Esophagus muscularis mucosa (tissue), 4 donors: ENCODE data around the gene PACSIN2. TPM values are rescaled to one million over a fixed set of nuclear protein-coding genes. Genes with fewer than 3 reads are reported as not detected.

Experiments used
- DNase-seq: peaks from one replicate; pipeline ENCODE4 v3.0.0-alpha.2; 2017; ENCODE audit errors: extremely low spot score
- H3K27ac ChIP-seq, 4 donors: fragments of 200-600 bp; sonication (generic); replicated peaks in 1 of 4; 1 replicate in 3 of 4; 2 replicates in 1 of 4; pipeline ENCODE4 v1.5.1; 2016 to 2019; ENCODE audit warnings: mild to moderate bottlenecking in 1 of 4
- H3K27me3 ChIP-seq, 4 donors: fragments of 200-600 bp; sonication (generic); one replicate each; pipeline versions ENCODE4 v1.5.1 to v1.6.0; 2016 to 2019
- H3K36me3 ChIP-seq, 4 donors: fragments of 200-600 bp; sonication (generic); one replicate each; pipeline ENCODE4 v1.5.1; 2016 to 2019
- H3K4me1 ChIP-seq, 4 donors: fragments of 200-600 bp; sonication (generic); one replicate each; pipeline ENCODE4 v1.5.1; 2016 to 2019
- H3K4me3 ChIP-seq, 4 donors: fragments of 200-600 bp; sonication (generic); 1 replicate in 2 of 4; 2 replicates in 2 of 4; pipeline ENCODE4 v1.5.1; 2016 to 2019; ENCODE audit warnings: mild to moderate bottlenecking in 4 of 4, moderate library complexity in 1 of 4
- H3K9me3 ChIP-seq, 4 donors: fragments of 200-600 bp; sonication (generic); 1 replicate in 3 of 4; 2 replicates in 1 of 4; pipeline ENCODE4 v1.5.1; 2016 to 2019
- CTCF ChIP-seq, 3 experiments: fragments of 200-600 bp in 2 of 3; fragments of 450-650 bp in 1 of 3; sonication (generic) in 2 of 3; IDR thresholded peaks; one replicate each; pipeline ENCODE4 v1.5.1; 2017 to 2019; ENCODE audit warnings: antibody characterized with exemption in 3 of 3, mild to moderate bottlenecking in 2 of 3, moderate library complexity in 1 of 3
- EP300 ChIP-seq: sonication (generic); formaldehyde crosslinking; IDR thresholded peaks from one replicate; pipeline ENCODE4 v1.6.1; 2017; ENCODE audit warnings: antibody characterized with exemption
- POLR2A ChIP-seq: fragments of 450-650 bp; IDR thresholded peaks from one replicate; pipeline ENCODE4 v1.6.1; 2017; ENCODE audit warnings: antibody characterized with exemption, moderate library complexity, mild to moderate bottlenecking, low read depth
- POLR2AphosphoS5 ChIP-seq, 2 donors: sonication (generic); formaldehyde crosslinking; IDR thresholded peaks; one replicate each; pipeline ENCODE4 v1.6.1; 2017; ENCODE audit warnings: antibody characterized with exemption in 2 of 2
- WGBS: methylation state at CpG from one replicate; pipeline ENCODE4 v1.1.5; 2018; 5-methylcytosine and 5-hydroxymethylcytosine counted together
- intact Hi-C: fragments of 100-400 bp; cut with DNase I; formaldehyde crosslinking; loops from one replicate; pipeline ENCODE4 v1.15.1; 2023
- total RNA-seq, 4 donors: library from RNA; depleted of rRNA; stranded (reverse); fragments of >200 nt; gene quantifications; one replicate each; pipeline versions ENCODE4 v1.1.0 to v1.2.1, GENCODE V29; 2016

PACSIN2 gene
- total RNA-seq, 4 donors from 2014 or later: 91.1 to 147 (median 116) TPM

GRCh38 chr22:42889304-42889703 lies 125.6 kb downstream of the PACSIN2 start:
- no peak for DNase-seq
- no peaks in the 10 kb centered on the region for H3K9me3 ChIP-seq
- no peak overlapping the region for H3K27ac ChIP-seq
- no peak for TF ChIP-seq EP300
- no peak for TF ChIP-seq POLR2A
- TF ChIP-seq CTCF (IDR thresholded peaks at IDR 0.05): no peak
- TF ChIP-seq POLR2AphosphoS5 (IDR thresholded peaks at IDR 0.05): no peak
- peaks cover 49 to 91% (median 87%) of the 10 kb centered on the region in 4 donors for H3K36me3 ChIP-seq
- WGBS: 67% methylated on average over 4 of the region's 4 CpGs
- intact Hi-C loops: no loop called here
- no peak overlapping the region for H3K4me3 ChIP-seq
- peaks cover 24 to 39% (median 32%) of the 10 kb centered on the region in 4 donors for H3K4me1 ChIP-seq
- no peaks in the 10 kb centered on the region for H3K27me3 ChIP-seq

GRCh38 chr22:42887523-42888507 lies 127.1 kb downstream of the PACSIN2 start:
- no peaks in the 10 kb centered on the region for H3K9me3 ChIP-seq
- H3K4me3 ChIP-seq: no peak overlapping the region
- H3K4me1 ChIP-seq: peaks cover 9 to 29% (median 19%) of the 10 kb centered on the region in 4 donors
- intact Hi-C loops: no loop called here
- no peaks in the 10 kb centered on the region for H3K27me3 ChIP-seq
- no peak overlapping the region for H3K27ac ChIP-seq
- TF ChIP-seq POLR2AphosphoS5 (IDR thresholded peaks at IDR 0.05) (no peak), POLR2A (no peak), EP300 (no peak), CTCF (IDR thresholded peaks at IDR 0.05) (no peak)
- peaks cover 64 to 100% (median 95%) of the 10 kb centered on the region in 4 donors for H3K36me3 ChIP-seq
- 84% methylated on average over 14 of the region's 14 CpGs for WGBS
- DNase-seq: no peak

- TF ChIP-seq POLR2A (no peak), CTCF (IDR thresholded peaks at IDR 0.05) (no peak)
These were observed 127.8 kb downstream of the PACSIN2 start for GRCh38 chr22:42887120-42887519.

GRCh38 chr22:42885446-42885845 lies 129.5 kb downstream of the PACSIN2 start:
- intact Hi-C loops: no loop called here
- no peaks in the 10 kb centered on the region for H3K9me3 ChIP-seq

More at GRCh38 chr22:42887120-42887519, 127.8 kb downstream of the PACSIN2 start:
- intact Hi-C loops: no loop called here
- Histone ChIP-seq H3K4me3 (no peak overlapping the region), H3K36me3 (peaks cover 71 to 100% (median 96%) of the 10 kb centered on the region in 4 donors), H3K4me1 (peaks cover 2 to 24% (median 16%) of the 10 kb centered on the region in 4 donors), H3K27me3 (no peaks in the 10 kb centered on the region), H3K9me3 (no peaks in the 10 kb centered on the region), H3K27ac (no peak overlapping the region)
- DNase-seq: no peak
- 88% methylated on average over 7 of the region's 7 CpGs for WGBS

More at GRCh38 chr22:42885446-42885845, 129.5 kb downstream of the PACSIN2 start:
- peaks cover 0 to 20% (median 12%) of the 10 kb centered on the region in 4 donors for H3K4me1 ChIP-seq
- no peak for TF ChIP-seq CTCF (IDR thresholded peaks at IDR 0.05)
- H3K27me3 ChIP-seq: no peaks in the 10 kb centered on the region
- peaks cover 70 to 100% (median 99%) of the 10 kb centered on the region in 4 donors for H3K36me3 ChIP-seq
- DNase-seq: no peak
- H3K4me3 ChIP-seq: no peak overlapping the region
- WGBS: 73% methylated on average over 8 of the region's 9 CpGs
- peak overlapping the region in 2 of 4 donors; percentile 3 to 18 for H3K27ac ChIP-seq
